ENCODE results near the gene STIM2.

The STIM2 gene

DNA sequence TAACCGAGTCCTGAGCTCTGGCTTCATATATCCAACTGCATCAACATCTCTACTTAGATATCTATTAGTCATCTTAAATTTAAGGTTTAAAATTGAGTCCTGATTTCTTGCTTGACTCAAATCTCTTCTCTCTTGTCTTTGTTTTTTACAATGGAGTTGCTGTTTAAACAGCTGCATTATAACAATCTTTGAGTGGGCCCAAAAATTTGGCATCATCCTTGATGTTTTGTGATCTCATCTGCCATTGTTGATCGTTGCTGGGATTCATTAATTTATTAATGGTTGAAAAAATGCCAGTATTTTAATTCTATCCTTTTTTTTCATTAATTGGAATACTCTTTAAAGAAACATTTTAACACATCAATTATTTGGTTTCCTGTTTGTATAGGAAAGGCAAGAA, 82.2 kb downstream of the STIM2 start:
- no peaks in the 10 kb centered on the region for H3K9me3 ChIP-seq (ENCODE audit: low read length)

DNA sequence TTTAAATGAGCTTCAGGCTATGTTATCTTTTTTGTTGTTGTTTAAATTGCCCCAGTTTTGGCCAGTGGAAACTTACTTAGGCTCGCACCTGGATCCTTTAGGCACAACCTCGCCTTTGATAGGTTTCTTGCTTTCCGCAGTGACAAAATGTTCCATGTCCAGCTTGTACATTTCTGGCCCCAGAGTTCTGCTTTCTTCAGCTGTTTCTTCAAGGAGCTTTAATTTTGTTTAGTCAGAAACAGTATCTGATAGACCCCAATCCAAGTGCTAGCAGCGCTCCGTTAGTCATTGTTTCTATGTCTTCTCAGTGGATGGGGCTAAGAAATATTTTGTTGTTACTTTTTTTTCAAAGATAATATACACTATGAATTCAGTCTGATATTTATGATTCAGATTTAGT, 82.8 kb downstream of the STIM2 start:
- H2AFZ ChIP-seq (ENCODE audit: low read length), result no peak overlapping the region
- no peaks in the 10 kb centered on the region for H3F3A ChIP-seq (ENCODE audit: insufficient read depth, low read length)
- no peaks in the 10 kb centered on the region for H4K20me1 ChIP-seq (ENCODE audit: insufficient read depth, low read length)
- no peak overlapping the region for H3K9ac ChIP-seq (ENCODE audit: low read length)
- H3K36me3 ChIP-seq (ENCODE audit: insufficient read depth, low read length), result peaks cover 20% of the 10 kb centered on the region; the same call in 1 of the 2 replicates
- H3K9me2 ChIP-seq (ENCODE audit: low read depth, low read length), result no peaks in the 10 kb centered on the region
- H3K4me1 ChIP-seq (ENCODE audit: insufficient read depth, low read length, severe bottlenecking), result peaks cover 21% of the 10 kb centered on the region
- TF ChIP-seq EZH2 (IDR thresholded peaks at IDR 0.05; ENCODE audit: borderline replicate concordance, low read length), result no peak
- TF ChIP-seq, protein P1, sequence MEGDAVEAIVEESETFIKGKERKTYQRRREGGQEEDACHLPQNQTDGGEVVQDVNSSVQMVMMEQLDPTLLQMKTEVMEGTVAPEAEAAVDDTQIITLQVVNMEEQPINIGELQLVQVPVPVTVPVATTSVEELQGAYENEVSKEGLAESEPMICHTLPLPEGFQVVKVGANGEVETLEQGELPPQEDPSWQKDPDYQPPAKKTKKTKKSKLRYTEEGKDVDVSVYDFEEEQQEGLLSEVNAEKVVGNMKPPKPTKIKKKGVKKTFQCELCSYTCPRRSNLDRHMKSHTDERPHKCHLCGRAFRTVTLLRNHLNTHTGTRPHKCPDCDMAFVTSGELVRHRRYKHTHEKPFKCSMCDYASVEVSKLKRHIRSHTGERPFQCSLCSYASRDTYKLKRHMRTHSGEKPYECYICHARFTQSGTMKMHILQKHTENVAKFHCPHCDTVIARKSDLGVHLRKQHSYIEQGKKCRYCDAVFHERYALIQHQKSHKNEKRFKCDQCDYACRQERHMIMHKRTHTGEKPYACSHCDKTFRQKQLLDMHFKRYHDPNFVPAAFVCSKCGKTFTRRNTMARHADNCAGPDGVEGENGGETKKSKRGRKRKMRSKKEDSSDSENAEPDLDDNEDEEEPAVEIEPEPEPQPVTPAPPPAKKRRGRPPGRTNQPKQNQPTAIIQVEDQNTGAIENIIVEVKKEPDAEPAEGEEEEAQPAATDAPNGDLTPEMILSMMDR (IDR thresholded peaks at IDR 0.05; ENCODE audit: low read length), result no peak
- no peak overlapping the region for H3K4me3 ChIP-seq (ENCODE audit: low read depth, low read length, poor library complexity, severe bottlenecking)
- no peaks in the 10 kb centered on the region for H3K27me3 ChIP-seq (ENCODE audit: insufficient read depth, low read length)
- H3K79me2 ChIP-seq (ENCODE audit: insufficient read depth, low read length), result peaks cover 72% of the 10 kb centered on the region
- H3K4me2 ChIP-seq (ENCODE audit: low read length), result no peak overlapping the region
- no peaks in the 10 kb centered on the region for H3K9me3 ChIP-seq (ENCODE audit: low read length)
- H3K27ac ChIP-seq (ENCODE audit: low read depth, low read length, poor library complexity, severe bottlenecking), result no peak overlapping the region

More for the DNA sequence above, 82.2 kb downstream of the STIM2 start:
- Histone ChIP-seq H3K9me2 (ENCODE audit: low read depth, low read length) (no peaks in the 10 kb centered on the region), H3K4me1 (ENCODE audit: insufficient read depth, low read length, severe bottlenecking) (peaks cover 21% of the 10 kb centered on the region), H2AFZ (ENCODE audit: low read length) (no peak overlapping the region), H3K36me3 (ENCODE audit: insufficient read depth, low read length) (peaks cover 18% of the 10 kb centered on the region; the same call in 1 of the 2 replicates), H3K27me3 (ENCODE audit: insufficient read depth, low read length) (no peaks in the 10 kb centered on the region), H3K4me2 (ENCODE audit: low read length) (no peak overlapping the region), H3K9ac (ENCODE audit: low read length) (no peak overlapping the region), H3F3A (ENCODE audit: insufficient read depth, low read length) (no peaks in the 10 kb centered on the region), H3K79me2 (ENCODE audit: insufficient read depth, low read length) (peaks cover 73% of the 10 kb centered on the region), H3K4me3 (ENCODE audit: low read depth, low read length, poor library complexity, severe bottlenecking) (no peak overlapping the region), H3K27ac (ENCODE audit: low read depth, low read length, poor library complexity, severe bottlenecking) (no peak overlapping the region), H4K20me1 (ENCODE audit: insufficient read depth, low read length) (no peaks in the 10 kb centered on the region)
- TF ChIP-seq EZH2 (IDR thresholded peaks at IDR 0.05; ENCODE audit: borderline replicate concordance, low read length), result no peak
- TF ChIP-seq, protein P1 (IDR thresholded peaks at IDR 0.05; ENCODE audit: low read length), result no peak

DNA sequence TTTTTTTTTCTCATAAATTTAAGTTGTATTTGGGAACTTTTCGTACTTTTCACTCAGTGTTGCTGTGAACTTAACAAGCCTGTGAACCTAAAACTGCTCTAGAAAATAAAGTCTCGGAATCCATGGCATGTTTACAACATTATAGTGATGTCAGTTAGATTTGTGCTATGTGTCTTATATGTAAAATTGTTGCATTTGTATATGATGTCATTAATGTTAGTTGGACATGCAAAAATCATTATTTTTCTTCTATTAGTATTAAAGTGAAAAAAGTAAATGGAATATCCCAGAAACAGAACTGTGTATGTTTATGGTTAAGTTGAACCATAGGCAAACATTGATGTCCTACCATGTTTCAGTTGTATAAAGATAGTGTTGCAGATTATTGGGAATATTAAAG, 85.2 kb downstream of the STIM2 start:
- no peaks in the 10 kb centered on the region for H4K20me1 ChIP-seq (ENCODE audit: insufficient read depth, low read length)
- H2AFZ ChIP-seq (ENCODE audit: low read length), result no peak overlapping the region
- no peak overlapping the region for H3K9ac ChIP-seq (ENCODE audit: low read length)
- peaks cover 61% of the 10 kb centered on the region for H3K79me2 ChIP-seq (ENCODE audit: insufficient read depth, low read length)
- no peak for TF ChIP-seq EZH2 (IDR thresholded peaks at IDR 0.05; ENCODE audit: borderline replicate concordance, low read length)
- TF ChIP-seq, protein P1 (IDR thresholded peaks at IDR 0.05; ENCODE audit: low read length), result no peak
- peaks cover 4% of the 10 kb centered on the region for H3K4me1 ChIP-seq (ENCODE audit: insufficient read depth, low read length, severe bottlenecking)
- no peaks in the 10 kb centered on the region for H3K9me2 ChIP-seq (ENCODE audit: low read depth, low read length)
- H3K27ac ChIP-seq (ENCODE audit: low read depth, low read length, poor library complexity, severe bottlenecking), result no peak overlapping the region
- H3K4me3 ChIP-seq (ENCODE audit: low read depth, low read length, poor library complexity, severe bottlenecking), result no peak overlapping the region
- H3K27me3 ChIP-seq (ENCODE audit: insufficient read depth, low read length), result no peaks in the 10 kb centered on the region
- no peak overlapping the region for H3K4me2 ChIP-seq (ENCODE audit: low read length)
- no peaks in the 10 kb centered on the region for H3F3A ChIP-seq (ENCODE audit: insufficient read depth, low read length)
- peaks cover 20% of the 10 kb centered on the region; the same call in 1 of the 2 replicates for H3K36me3 ChIP-seq (ENCODE audit: insufficient read depth, low read length)
- 0 out of 2 replicates have a peak, but pooled peaks cover 3% of the 10 kb centered on the region for H3K9me3 ChIP-seq (ENCODE audit: low read length)

All from OCI-LY1 (cell line).